22Rv1 (cell line): ENCODE results near the gene MTNR1B.

Experiments
- H3K27ac ChIP-seq: fragments of 450-650 bp; 2 replicates; pipeline ENCODE4 v1.5.1; 2017
- CTCF ChIP-seq: fragments of 450-650 bp; IDR thresholded peaks from 2 replicates; pipeline ENCODE4 v1.5.1; 2017; ENCODE audit warnings: mild to moderate bottlenecking
- ZFX ChIP-seq: fragments of 450-650 bp; IDR thresholded peaks from 2 replicates; pipeline ENCODE4 v1.6.1; 2017; ENCODE audit warnings: antibody characterized with exemption, borderline replicate concordance

MTNR1B gene

GRCh38 chr11:93017821-93018690 is 48.6 kb downstream of the MTNR1B start:
- TF ChIP-seq ZFX (no peak), CTCF (no peak)
- no peak overlapping the region for H3K27ac ChIP-seq

DNA sequence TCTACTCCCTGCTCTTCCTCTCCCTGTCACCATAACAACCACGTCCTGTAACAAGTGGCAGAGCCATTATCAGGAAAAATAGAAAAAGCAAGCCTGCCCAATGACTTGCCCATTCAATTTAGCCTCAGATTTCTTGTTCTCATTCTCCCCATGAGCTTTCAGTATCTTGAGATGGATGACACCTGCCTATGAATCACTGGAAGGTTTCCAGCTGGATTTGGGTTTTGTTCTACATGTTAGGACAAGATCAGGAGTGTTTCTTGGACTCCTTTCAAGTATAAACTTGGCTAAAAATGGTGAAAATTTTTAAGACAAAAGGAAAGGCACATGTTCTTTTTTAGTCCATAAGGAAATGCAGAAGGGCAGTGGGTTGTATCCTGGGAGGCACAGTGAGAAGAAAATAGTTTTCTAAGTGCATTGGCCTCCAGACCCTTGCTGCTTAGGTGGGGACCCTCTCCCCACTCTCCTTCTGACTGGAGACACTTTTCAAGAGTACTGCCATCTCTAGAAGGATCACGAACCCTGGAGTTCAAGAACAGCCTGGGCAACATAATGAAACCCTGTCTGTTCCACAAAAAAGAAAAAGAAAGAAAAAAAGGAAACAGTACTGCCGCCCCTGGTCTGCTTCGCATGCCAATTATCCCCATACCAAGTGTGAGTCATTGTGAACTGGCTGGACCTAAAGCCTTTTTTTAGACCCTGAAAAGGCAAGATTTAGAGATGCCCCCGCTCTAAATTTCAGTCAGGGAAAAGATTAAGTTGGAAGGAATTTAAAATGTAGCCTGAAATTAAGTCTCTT is 51.0 kb downstream of the MTNR1B start:
- TF ChIP-seq CTCF (no peak), ZFX (no peak)
- H3K27ac ChIP-seq: no peak overlapping the region

GRCh38 chr11:93024369-93024768 is 54.9 kb downstream of the MTNR1B start:
- TF ChIP-seq CTCF: no peak
- no peak for TF ChIP-seq ZFX
- H3K27ac ChIP-seq: no peak overlapping the region

DNA sequence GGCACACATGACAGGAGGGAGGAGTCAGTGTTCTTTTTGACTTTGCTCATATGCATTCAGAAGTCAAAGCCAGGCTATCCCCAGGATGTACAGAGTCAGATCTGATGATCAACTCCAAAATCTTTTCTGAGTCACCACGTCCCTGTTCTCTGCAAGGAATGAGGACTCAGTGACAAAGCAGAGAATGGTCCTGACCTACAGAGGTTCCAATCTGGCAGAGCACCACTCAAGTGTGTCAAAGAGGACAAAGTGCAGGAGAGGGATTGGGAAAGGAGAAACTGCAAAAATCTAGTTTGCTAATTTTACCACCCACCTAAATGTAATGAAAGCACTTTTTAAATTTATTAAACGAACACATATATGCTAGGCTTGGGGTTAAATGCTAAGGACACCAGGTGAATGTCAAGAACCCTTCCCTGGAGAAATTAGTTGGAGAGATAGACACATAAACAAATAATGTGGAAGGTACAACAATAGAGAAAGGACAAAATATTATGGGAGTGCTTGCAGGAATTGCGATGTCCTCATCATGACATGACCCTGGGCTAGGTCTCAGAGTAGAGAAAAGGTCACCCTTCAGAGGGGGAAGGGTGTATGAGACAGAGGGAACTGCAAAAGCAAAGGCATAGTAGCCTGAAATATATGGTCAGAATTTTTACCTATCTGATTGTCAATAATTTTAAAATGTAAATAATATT is 56.3 kb downstream of the MTNR1B start:
- no peak for TF ChIP-seq ZFX
- H3K27ac ChIP-seq: no peak overlapping the region

DNA sequence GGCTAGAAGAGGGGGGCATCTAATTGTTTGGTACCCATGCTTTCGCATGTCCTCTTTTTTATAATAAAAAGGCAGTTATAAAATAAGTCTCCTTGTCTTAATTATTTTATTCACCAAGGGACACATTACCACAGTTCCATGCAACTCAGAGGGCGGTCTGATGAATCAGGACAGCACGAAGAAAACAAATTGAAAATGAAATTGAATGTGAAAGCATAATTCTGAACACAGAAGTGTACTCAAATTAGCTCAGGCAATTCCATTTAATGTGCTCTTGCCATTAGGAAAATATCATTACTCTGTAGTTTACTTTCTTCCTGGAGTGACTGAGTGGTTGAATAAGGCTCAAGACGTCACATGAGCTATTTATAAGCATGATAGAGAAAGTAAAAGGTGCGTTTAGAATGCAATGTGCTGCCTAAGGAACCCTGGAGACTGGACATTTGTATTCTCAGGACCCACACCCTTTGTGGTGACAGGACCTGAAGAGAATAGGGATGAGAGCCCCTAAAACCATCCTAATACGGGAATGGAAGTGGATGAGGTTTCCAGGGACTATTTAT is 59.6 kb downstream of the MTNR1B start:
- no peak for TF ChIP-seq CTCF
- no peak for TF ChIP-seq ZFX
- H3K27ac ChIP-seq: no peak overlapping the region

DNA sequence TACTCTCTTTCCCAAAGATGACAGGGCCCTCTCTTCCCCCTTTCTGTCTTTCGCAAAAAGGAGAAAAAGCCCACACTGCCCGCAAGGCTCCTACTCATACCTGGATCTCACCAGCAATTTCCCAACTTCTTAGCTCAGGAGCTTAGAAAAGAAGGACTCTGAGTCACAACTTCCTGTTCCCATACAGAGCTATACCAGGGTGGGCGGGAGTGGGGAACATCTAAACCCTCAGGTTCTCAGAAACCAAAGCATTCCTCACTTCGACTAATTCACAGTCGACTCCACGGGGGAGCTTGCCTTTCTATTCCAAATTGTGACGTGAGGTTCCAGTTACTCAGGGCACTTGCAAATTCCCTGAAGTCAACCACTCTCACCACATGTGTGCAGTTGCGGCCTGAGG is 61.9 kb downstream of the MTNR1B start:
- no peak overlapping the region for H3K27ac ChIP-seq

More for the DNA sequence above, 61.9 kb downstream of the MTNR1B start:
- no peak for TF ChIP-seq ZFX
- TF ChIP-seq CTCF: no peak
